Right renal pelvis (tissue), 4 donors: ENCODE measurements around the gene BTNL3. TPM values are rescaled to one million over a fixed set of nuclear protein-coding genes. Genes with fewer than 3 reads are reported as not detected.
"Not testable (repeated sequence)": the region's sequence is repeated elsewhere in the genome, so short reads cannot be mapped to it uniquely, and the experiment has no call there.

ENCODE experiments used
- DNase-seq, 4 donors: peaks; one replicate each; pipeline ENCODE4 v3.0.0-alpha.2; 2013; ENCODE audit warnings: low read depth in 4 of 4, low spot score in 3 of 4, missing footprints in 1 of 4
- polyA plus RNA-seq, 4 donors: library from polyadenylated mRNA; unstranded; fragments of 120-200 nt; gene quantifications; one replicate each; pipeline ENCODE4 v1.2.1, GENCODE V29; 2013; ENCODE audit not compliant: insufficient read length in 4 of 4

The BTNL3 gene
- polyA plus RNA-seq: under 1 TPM in 3 of 4 donors, not detected in 1; 0.09 to 0.12 (median 0.10) TPM

DNA sequence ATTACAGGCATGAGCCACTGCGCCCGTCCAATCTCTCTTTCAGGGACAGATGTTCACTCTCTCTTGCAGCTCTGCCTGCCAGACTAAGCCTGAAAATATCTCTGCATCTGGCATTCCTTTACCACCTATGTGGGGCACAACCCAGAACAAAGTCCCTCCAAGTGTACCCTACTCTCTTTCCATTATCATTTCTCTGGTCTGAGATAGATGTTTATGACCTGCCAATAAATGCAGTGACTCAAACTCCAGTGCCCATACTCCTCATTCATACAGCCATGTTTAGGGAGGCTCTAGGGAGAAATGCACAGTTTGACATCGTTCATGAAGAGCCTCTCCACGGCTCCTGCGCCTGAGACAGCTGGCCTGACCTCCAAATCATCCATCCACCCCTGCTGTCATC is at the start of gene BTNL3:
BTNL3 (plus strand) TSS at position 255 of the 400 bp plus-strand sequence. CDS start 183 bp downstream, outside the sequence.
- no peak for DNase-seq

DNA sequence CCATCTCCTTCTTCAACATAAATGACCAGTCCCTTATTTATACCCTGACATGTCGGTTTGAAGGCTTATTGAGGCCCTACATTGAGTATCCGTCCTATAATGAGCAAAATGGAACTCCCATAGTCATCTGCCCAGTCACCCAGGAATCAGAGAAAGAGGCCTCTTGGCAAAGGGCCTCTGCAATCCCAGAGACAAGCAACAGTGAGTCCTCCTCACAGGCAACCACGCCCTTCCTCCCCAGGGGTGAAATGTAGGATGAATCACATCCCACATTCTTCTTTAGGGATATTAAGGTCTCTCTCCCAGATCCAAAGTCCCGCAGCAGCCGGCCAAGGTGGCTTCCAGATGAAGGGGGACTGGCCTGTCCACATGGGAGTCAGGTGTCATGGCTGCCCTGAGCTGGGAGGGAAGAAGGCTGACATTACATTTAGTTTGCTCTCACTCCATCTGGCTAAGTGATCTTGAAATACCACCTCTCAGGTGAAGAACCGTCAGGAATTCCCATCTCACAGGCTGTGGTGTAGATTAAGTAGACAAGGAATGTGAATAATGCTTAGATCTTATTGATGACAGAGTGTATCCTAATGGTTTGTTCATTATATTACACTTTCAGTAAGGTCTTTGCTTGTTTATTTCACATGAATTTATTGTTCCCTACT is 38.2 kb upstream of the BTNL3 start:
- no peak for DNase-seq

DNA sequence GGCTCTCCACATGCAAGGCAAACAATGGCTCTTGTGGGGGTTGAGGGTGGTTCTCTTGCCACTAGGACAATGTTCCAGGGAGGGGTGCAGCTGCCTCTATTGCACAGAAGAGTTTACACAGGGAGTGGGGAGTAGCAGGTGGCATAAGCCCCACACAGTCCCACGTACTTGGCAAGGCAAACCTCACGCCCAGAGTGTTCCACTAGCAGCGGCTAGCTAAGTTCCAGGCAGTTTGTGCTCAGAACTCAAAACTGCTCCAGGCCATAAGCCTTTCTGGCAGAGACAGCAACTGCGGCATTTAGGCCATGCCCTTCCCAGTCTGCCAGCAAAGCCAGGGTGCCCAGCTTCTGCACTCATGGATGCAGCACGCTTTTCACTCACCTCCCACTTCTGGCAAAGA is 29.0 kb upstream of the BTNL3 start:
- DNase-seq: no peak

DNA sequence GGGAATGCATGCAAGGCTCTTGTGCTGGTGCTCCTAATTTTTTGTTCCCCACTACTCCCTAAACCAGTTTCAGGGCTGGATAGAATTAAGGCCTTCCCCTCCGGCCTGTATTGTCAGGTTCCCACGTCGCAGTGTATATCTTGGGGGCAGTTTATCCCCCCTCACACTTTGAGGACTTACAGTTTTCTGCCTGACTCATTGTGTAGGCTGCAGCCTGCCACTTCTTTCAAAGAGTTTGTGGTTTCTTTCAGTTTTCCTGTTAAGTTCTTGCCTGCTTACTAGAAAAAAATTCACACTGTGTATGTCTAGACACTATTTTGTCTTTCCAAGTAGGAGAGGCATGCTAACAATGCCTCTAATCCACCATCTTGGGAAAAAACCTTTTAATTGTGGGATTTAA is 28.4 kb upstream of the BTNL3 start:
- DNase-seq: no peak

DNA sequence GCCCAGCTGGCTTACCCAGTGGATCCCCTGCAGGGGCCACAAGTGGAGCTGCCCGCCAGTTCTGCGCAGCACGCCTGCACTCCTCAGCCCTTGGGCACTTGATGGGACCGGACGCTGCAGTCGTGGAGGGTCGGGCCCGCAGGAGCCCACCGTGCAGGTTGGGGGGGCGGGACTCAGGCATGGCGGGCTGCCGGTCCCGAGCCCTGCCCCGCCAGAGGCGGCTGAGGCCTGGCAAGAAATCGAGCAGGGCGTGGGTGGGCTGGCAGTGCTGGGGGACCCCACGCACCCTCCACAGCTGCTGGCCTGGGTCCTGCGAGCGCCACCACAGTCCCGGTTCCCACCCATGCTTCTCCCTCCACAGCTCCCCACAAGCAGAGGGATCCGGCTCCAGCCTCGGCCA is 19.2 kb upstream of the BTNL3 start:
- DNase-seq: no peak

DNA sequence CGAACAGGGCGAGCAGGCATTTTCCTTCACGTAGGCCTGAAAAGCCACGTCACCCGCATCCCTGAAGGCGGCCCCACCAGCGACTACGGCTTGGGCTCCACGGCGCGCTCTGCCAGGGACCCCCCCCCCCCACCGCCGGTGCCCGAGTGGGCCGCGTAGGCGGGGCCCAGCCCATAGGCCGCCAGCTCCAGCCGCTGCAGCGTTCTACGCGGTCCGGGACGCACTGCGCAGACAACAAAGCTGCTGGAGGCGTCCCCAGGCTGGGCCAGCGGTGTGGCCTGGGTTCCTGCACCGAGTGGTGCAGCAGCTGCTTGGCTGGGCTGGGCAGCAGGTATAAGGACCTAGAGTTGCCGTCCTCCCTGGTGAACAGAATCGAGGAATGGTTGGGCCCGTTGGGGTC is 18.3 kb upstream of the BTNL3 start:
- DNase-seq: no peak

DNA sequence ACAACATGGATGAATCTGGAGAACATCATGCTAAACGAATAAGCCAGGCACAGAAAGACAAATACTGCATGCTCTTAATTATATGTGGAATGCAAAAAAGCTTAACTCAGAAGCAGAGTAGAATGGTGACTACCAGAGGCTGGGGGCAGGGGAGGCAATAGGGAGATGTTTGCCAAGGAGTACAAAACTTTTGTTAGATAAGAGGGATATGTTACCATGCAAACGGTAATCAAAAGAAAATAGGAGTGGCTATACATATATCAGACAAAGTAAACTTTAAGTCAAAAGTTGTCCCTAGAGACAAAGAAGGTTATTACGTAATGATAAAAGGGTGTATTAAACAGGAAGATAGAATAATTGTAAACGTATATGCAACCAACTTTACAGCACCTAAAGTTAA is 17.8 kb upstream of the BTNL3 start:
- no peak for DNase-seq

DNA sequence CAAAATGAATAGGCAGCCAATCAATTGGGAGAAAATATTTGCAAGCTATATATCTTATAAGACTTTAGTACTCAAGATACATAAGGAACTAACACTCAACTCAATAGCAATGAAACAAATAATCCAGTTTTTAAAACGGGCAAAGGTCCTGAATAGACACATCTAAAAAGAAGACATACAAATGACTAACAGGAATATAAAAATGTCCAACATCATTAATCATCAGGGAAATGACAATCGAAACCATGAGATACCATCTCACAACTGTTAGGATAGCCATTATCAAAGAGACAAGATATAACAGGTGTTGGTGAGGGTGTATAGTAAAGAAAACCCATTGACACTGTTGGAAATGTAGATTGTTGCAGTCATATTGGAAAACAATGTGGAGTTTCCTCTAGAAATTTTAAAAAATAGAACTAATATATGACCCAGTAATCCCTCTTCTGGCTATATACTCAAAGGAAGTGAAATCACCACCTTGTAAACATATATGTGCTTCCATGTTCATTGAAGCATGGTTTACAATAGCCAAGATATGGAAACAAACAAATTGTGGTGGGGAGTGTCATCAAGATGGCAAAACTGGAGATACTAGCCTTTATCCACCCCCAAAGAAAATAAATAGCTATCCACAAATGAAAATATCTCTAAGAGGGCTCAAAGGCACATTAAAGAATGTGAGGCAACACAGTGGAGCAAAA is 13.9 kb upstream of the BTNL3 start:
- no peak for DNase-seq

DNA sequence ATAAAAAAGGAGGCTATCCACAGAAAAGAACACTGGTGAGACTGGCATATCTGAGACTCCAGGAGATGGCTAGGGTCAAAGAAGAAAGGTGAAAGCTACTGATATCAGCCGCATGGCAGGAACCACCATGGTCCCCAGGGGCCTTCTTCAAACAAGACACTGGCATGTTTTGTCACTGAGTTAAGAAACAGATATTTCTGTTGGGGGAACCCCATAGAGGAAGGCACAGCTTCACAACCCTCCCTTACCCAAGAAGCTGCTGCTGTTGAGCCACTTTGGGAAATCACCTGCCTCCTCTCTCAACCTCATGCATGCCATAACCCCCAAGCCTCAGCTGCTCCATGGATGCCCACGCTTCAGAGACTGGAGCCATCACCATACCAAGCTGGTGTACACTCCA is 13.3 kb upstream of the BTNL3 start:
- DNase-seq: no peak

DNA sequence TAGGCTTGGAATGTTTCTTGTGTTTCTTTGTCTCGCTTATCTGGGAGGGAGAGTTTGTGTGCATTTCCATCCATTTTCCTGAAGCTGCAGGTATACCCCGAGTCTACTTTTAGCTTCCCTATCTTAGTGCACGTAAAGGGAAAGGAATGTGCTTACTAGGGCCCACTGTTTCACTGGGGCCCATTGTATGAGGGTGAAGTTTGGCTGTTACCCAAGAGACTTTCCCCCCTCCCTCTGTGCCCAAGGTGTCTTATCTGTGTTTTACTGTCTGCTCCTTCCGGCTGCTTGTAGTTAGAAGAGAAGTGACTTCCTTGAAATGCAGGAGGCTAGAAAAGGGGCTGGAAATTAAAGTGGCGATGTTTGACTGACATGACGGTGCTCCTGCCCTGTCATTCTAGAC is 12.1 kb upstream of the BTNL3 start:
- no peak for DNase-seq

GRCh38 chr5:180977852-180978251 is 10.8 kb upstream of the BTNL3 start:
- no peak for DNase-seq

GRCh38 chr5:180982008-180982741 is 6.5 kb upstream of the BTNL3 start:
- no peak for DNase-seq

DNA sequence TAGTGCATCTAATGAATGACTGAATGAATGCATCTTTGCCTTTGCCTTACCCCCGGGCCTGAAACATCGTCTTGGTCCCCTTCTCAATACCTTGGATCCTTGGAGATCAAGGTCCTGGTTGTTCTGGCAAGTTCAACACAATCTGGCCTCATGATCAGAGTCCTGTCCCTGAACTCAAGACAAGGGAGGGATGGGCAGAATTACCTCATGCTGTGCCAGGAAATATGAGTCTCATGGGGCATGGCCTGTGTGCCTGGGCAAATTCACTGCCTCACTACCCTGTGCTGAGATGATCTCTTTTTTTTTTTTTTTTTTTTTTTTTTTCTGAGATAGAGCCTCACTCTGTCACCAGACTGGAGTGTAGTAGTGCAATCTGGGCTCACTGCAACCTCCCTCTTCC is 630 bp upstream of the BTNL3 start:
- no peak for DNase-seq

DNA sequence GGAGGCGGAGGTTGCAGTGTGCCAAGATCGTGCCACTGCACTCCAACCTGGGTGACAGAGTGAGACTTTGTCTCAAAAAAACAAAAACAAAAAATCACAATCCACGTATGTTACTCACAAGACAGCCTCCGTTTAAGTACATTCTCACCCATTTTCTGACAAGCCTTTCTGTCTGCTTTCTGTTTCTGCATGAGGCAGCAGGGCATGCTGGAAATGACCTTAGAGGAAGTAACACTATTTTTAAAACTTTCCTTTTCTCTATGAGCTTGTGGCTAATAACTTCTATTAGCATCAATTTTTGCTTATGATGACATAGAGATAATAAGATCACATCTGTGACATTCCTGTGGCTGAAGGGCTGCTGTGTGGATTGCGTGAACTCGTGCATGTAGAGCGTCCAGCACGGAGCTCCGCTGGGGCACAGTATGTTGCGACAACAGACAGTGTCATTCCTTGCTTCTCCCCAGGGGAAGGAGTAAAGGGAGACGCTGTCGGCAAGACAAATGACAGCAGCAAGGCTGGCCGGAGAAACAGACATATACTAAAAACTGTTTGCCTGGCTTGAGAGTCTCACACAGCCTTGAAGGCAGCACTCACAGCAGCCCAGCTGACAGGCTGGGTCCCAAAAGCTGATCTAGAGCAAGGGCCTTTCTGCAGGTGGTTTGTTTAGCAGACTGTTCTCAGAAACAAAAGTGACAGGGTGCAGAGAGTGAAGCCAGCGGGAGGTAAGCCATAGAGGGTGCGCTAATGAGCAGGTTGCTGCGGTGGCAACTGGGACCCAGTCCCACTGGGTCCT is 1.6 kb downstream of the BTNL3 start:
- DNase-seq: no peak

DNA sequence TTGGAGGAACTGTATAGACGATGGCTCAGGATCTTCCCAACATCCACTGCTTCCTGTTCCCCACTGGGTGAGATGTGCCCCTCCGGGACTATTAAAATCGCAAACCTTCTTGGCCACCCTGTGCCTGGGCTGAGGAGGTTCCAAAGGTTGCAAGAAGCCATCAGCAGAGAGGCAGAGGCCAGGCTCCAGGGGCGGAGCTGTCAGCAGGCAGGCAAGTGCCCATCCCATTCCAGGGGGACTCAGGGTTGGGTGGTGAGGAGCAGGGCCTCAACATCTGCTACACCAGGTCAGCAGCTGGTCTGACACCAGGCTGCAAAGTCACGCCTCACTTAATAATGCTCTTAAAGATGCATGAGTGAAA is 2.2 kb downstream of the BTNL3 start:
- DNase-seq: no peak

GRCh38 chr5:181001947-181002346 is 13.3 kb downstream of the BTNL3 start:
- DNase-seq: no peak

GRCh38 chr5:181005791-181006190 is 17.1 kb downstream of the BTNL3 start:
- DNase-seq: no peak

GRCh38 chr5:181008136-181008535 is 19.5 kb downstream of the BTNL3 start:
- DNase-seq: no peak

GRCh38 chr5:181010018-181010417 is 21.4 kb downstream of the BTNL3 start:
- not testable (repeated sequence) for DNase-seq

GRCh38 chr5:181014654-181015053 is 26.0 kb downstream of the BTNL3 start:
- not testable (repeated sequence) for DNase-seq

DNA sequence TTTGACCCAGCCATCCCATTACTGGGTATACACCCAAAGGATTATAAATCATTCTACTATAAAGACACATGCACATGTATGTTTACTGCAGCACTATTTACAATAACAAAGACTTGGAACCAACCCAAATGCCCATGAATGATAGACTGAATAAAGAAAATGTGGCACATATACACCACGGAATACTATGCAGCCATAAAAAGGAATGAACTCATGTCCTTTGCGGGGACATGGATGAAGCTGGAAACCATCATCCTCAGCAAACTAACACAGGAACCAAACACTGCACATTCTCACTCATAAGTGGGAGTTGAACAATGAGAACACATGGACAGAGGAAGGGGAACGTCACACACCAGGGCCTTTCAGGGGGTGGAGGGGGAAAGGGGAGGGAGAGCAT is 28.8 kb downstream of the BTNL3 start:
- not testable (repeated sequence) for DNase-seq
